Measurements from ENCODE around the gene ATP13A4.

ATP13A4 gene

GRCh38 chr3:193554811-193555210 is at the start of gene ATP13A4:
ATP13A4 (minus strand) TSS chr3:193554895; CDS start chr3:193554799, 96 bp downstream.
- no peak for DNase-seq

- no peak for DNase-seq
These were observed 44.7 kb upstream of the ATP13A4 start for GRCh38 chr3:193599393-193599792.

- DNase-seq, result no peak
These were observed 43.5 kb upstream of the ATP13A4 start for GRCh38 chr3:193598202-193598601.

- DNase-seq, result no peak
These were observed 41.3 kb upstream of the ATP13A4 start for GRCh38 chr3:193595939-193596487.

GRCh38 chr3:193594946-193595689 is 40.4 kb upstream of the ATP13A4 start:
- DNase-seq, result no peak

- DNase-seq, result peak; percentile 11 to 22
These were observed 39.0 kb upstream of the ATP13A4 start for GRCh38 chr3:193593668-193594030.

- DNase-seq, result peak; percentile 81 to 85
These were observed 38.4 kb upstream of the ATP13A4 start, which contains the start of gene OPA1 for GRCh38 chr3:193592841-193593667. OPA1 (plus strand) TSS chr3:193593208; CDS start chr3:193593378, 170 bp downstream.

- no peak for DNase-seq
These were observed 35.6 kb upstream of the ATP13A4 start for GRCh38 chr3:193590088-193590856.

- no peak for DNase-seq
These were observed 34.9 kb upstream of the ATP13A4 start for GRCh38 chr3:193589616-193590015.

- no peak for DNase-seq
These were observed 34.4 kb upstream of the ATP13A4 start for GRCh38 chr3:193589129-193589528.

- no peak for DNase-seq
These were observed 31.8 kb upstream of the ATP13A4 start for GRCh38 chr3:193586526-193586925.

GRCh38 chr3:193585530-193585929 is 30.8 kb upstream of the ATP13A4 start:
- DNase-seq, result no peak

- DNase-seq, result no peak
These were observed 19.9 kb upstream of the ATP13A4 start for GRCh38 chr3:193574488-193575070.

- DNase-seq, result no peak
These were observed 18.9 kb upstream of the ATP13A4 start for GRCh38 chr3:193573403-193574191.

- peak; percentile 20 to 33 for DNase-seq
These were observed 17.8 kb upstream of the ATP13A4 start for GRCh38 chr3:193572426-193572908.

- DNase-seq, result no peak
These were observed 14.4 kb upstream of the ATP13A4 start for GRCh38 chr3:193569119-193569518.

- no peak for DNase-seq
These were observed 9.3 kb upstream of the ATP13A4 start for GRCh38 chr3:193564012-193564411.

GRCh38 chr3:193563426-193563825 is 8.7 kb upstream of the ATP13A4 start:
- DNase-seq, result no peak

- DNase-seq, result no peak
These were observed 6.2 kb upstream of the ATP13A4 start for GRCh38 chr3:193560870-193561269.

- no peak for DNase-seq
These were observed 5.4 kb upstream of the ATP13A4 start for GRCh38 chr3:193560091-193560490.

- no peak for DNase-seq
These were observed 4.4 kb upstream of the ATP13A4 start for GRCh38 chr3:193559100-193559499.

- no peak for DNase-seq
These were observed 2.1 kb upstream of the ATP13A4 start for GRCh38 chr3:193556841-193557240.

Measured in activated CD4-positive, alpha-beta T cell treated with anti-CD3 and anti-CD28 coated beads, Interleukin-2, amount 50 U/mL, for 4 hours (primary cell).